Fibroblast of lung (primary cell): ENCODE data around the gene SEC14L6. TPM values are rescaled to one million over a fixed set of nuclear protein-coding genes. Genes with fewer than 3 reads are reported as not detected.
"Not testable (repeated sequence)": the region's sequence is repeated elsewhere in the genome, so short reads cannot be mapped to it uniquely, and the experiment has no call there.

Experiments
- DNase-seq, 2 donors: peaks; one replicate each; pipeline versions ENCODE4 v3.0.0 to v3.0.0-alpha.2; 2010; ENCODE audit warnings: low read depth in 2 of 2
- H2AFZ ChIP-seq: 2 replicates; pipeline ENCODE4 v1.5.1; 2012; ENCODE audit warnings: low read length, control low read depth, inconsistent platforms
- H3K27ac ChIP-seq: 2 replicates; pipeline ENCODE4 v1.5.1; 2011; ENCODE audit warnings: low read length, control low read depth; ENCODE audit not compliant: insufficient read depth
- H3K27me3 ChIP-seq: 2 replicates; pipeline ENCODE4 v1.5.1; 2011; ENCODE audit warnings: mild to moderate bottlenecking, low read length; ENCODE audit not compliant: control insufficient read depth, insufficient read depth
- H3K36me3 ChIP-seq: 2 replicates; pipeline ENCODE4 v1.5.1; 2011; ENCODE audit warnings: low read length; ENCODE audit not compliant: control insufficient read depth, insufficient read depth
- H3K4me1 ChIP-seq: 2 replicates; pipeline ENCODE4 v1.5.1; 2011; ENCODE audit warnings: low read length; ENCODE audit not compliant: control insufficient read depth, insufficient read depth; ENCODE audit errors: extremely low read depth
- H3K4me2 ChIP-seq: 2 replicates; pipeline ENCODE4 v1.5.1; 2011; ENCODE audit warnings: low read length, control low read depth; ENCODE audit not compliant: insufficient read depth; ENCODE audit errors: extremely low read depth
- H3K4me3 ChIP-seq, 4 experiments: fragments of 200-600 bp in 1 of 4; sonication (generic) in 1 of 4; replicated peaks in 1 of 4; 2 replicates each; pipeline ENCODE4 v1.5.1; 2011 to 2016; ENCODE audit warnings: low read length in 4 of 4, low read depth in 3 of 4, mild to moderate bottlenecking in 3 of 4, control low read depth in 2 of 4, inconsistent platforms in 1 of 4, mixed read lengths in 1 of 4; ENCODE audit not compliant: insufficient read depth in 1 of 4; ENCODE audit errors: control extremely low read depth in 1 of 4
- H3K79me2 ChIP-seq: 2 replicates; pipeline ENCODE4 v1.5.1; 2012; ENCODE audit warnings: mild to moderate bottlenecking, low read length, inconsistent platforms; ENCODE audit not compliant: control insufficient read depth, insufficient read depth
- H3K9ac ChIP-seq: 2 replicates; pipeline ENCODE4 v1.5.1; 2011; ENCODE audit warnings: mild to moderate bottlenecking, low read length, control low read depth; ENCODE audit not compliant: insufficient read depth
- H3K9me3 ChIP-seq: 2 replicates; pipeline ENCODE4 v1.5.1; 2012; ENCODE audit warnings: low read depth, low read length; ENCODE audit not compliant: control insufficient read depth, insufficient read depth
- H4K20me1 ChIP-seq: 2 replicates; pipeline ENCODE4 v1.5.1; 2011; ENCODE audit warnings: low read length; ENCODE audit not compliant: control insufficient read depth, insufficient read depth; ENCODE audit errors: extremely low read depth
- EZH2 ChIP-seq: IDR thresholded peaks from 2 replicates; pipeline ENCODE4 v1.5.1; 2012; ENCODE audit warnings: low read length, control low read depth, mild to moderate bottlenecking; ENCODE audit errors: missing control alignments
- polyA plus RNA-seq, 2 donors: library from polyadenylated mRNA; depleted of rRNA in 1 of 2; stranded (reverse) in 1 of 2; unstranded in 1 of 2; fragments of >200 nt; gene quantifications; 2 replicates each; pipeline ENCODE4 v1.2.1, GENCODE V29; 2011 to 2012; ENCODE audit warnings: missing spikeins in 1 of 2
- total RNA-seq: library from RNA; depleted of rRNA; stranded (reverse); fragments of >200 nt; gene quantifications from 2 replicates; pipeline ENCODE4 v1.2.1, GENCODE V29; 2014
- TF ChIP-seq, protein P1 (sequence below), 2 donors: IDR thresholded peaks in 1 of 2; conservative IDR thresholded peaks in 1 of 2; 1 replicate in 1 of 2; 2 replicates in 1 of 2; pipeline ENCODE4 v1.5.1; 2011 to 2012; ENCODE audit warnings: low read length in 2 of 2, control low read depth in 1 of 2, inconsistent platforms in 1 of 2, low read depth in 1 of 2, mild to moderate bottlenecking in 1 of 2

Gene SEC14L6
- total and polyA plus RNA-seq, 2 donors (not counting 1 experiment from before 2014, with no cell fraction given) = 0.12 to 0.66 TPM

DNA sequence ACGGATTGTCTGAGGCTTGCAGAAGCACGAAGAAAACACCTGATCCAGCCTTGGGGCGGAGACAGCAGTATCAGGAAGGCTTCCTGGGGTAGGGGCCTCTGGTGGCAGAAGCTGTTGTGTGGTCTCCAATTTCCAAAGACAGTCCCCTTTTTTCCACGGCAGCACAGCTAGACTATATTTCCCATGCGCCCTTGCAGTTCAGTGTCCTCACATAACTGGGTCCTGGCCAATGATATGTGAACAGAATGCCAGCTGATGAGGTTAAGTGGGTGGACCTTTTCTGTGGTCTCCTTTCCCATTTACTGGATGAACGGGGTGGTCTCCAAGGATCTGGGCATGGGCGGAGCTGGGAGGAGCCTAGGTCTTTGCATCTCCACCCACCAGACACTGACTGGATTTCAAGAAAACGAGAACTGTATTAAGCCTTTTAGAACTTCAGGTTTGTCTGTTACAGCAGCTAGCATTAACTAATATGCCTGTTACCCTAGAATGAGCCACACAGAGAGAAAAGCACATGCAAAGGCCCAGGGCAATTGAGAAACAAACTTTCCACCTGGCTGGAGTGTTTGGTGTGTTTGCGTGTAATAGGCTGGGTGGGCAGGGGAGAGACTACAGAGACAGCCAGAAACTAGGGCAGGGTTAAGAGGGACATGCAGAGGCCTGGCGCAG is 21.7 kb upstream of the SEC14L6 start:
- Histone ChIP-seq H3K27ac (no peak overlapping the region), H3K27me3 (peaks cover 9% of the 10 kb centered on the region), H3K79me2 (no peaks in the 10 kb centered on the region), H3K4me1 (no peaks in the 10 kb centered on the region), H3K9me3 (no peaks in the 10 kb centered on the region), H3K4me3 (no peak overlapping the region), H3K4me2 (no peak overlapping the region), H3K36me3 (no peaks in the 10 kb centered on the region), H3K9ac (no peak overlapping the region), H4K20me1 (no peaks in the 10 kb centered on the region), H2AFZ (no peak overlapping the region)
- TF ChIP-seq, protein P1, sequence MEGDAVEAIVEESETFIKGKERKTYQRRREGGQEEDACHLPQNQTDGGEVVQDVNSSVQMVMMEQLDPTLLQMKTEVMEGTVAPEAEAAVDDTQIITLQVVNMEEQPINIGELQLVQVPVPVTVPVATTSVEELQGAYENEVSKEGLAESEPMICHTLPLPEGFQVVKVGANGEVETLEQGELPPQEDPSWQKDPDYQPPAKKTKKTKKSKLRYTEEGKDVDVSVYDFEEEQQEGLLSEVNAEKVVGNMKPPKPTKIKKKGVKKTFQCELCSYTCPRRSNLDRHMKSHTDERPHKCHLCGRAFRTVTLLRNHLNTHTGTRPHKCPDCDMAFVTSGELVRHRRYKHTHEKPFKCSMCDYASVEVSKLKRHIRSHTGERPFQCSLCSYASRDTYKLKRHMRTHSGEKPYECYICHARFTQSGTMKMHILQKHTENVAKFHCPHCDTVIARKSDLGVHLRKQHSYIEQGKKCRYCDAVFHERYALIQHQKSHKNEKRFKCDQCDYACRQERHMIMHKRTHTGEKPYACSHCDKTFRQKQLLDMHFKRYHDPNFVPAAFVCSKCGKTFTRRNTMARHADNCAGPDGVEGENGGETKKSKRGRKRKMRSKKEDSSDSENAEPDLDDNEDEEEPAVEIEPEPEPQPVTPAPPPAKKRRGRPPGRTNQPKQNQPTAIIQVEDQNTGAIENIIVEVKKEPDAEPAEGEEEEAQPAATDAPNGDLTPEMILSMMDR (conservative IDR thresholded peaks at IDR 0.05 in 1 of 2, IDR thresholded peaks at IDR 0.05 in 1 of 2; ENCODE audit: low read depth in 1 of 2, low read length in 2 of 2) = no peak
- no peak for TF ChIP-seq EZH2
- no peak for DNase-seq

DNA sequence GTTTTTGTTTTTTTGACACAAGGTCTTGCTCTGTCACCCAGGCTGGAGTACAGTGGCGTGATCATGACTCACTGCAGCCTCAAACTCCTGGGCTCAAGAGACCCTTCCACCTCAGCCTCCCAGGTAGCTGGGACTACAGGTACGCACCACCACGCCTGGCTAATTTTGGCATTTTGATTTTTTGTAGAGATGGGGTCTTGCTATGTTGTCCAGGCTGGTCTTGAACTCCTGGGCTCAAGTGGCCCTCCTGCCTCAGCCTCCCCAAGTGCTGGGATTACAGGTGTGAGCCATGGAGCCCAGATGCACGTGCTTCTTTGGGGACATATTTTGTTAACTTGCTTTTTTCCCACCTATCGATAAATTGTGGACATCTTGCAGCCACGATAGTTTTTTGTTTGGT is 20.7 kb upstream of the SEC14L6 start:
- not testable (repeated sequence) for H3K27ac ChIP-seq, H3K4me3 ChIP-seq, H3K9ac ChIP-seq, H3K27me3 ChIP-seq, H4K20me1 ChIP-seq, H2AFZ ChIP-seq, H3K9me3 ChIP-seq, H3K79me2 ChIP-seq, H3K4me1 ChIP-seq, DNase-seq, H3K4me2 ChIP-seq, H3K36me3 ChIP-seq

DNA sequence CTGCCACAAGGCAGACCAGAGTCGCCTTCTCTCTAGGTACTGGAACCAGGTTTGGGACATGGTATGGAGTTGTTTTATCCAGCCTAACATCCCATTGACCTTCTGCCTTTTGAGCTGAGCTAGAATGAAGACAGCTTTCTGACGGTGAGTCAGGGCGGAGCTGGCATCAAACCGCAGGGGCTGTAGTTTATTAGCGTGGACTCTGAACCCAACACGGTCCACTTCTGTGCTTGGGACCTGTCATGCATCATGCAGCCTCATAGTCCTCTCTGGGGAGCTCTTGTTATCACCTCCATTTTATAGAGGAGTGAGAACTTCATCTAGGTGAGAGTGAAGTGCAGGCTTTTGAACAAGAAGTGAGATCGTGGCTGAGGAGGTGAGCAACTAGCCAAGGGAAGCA is 19.6 kb upstream of the SEC14L6 start:
- Histone ChIP-seq H3K27ac (no peak overlapping the region), H3K4me2 (no peak overlapping the region), H3K27me3 (peaks cover 7% of the 10 kb centered on the region), H4K20me1 (no peaks in the 10 kb centered on the region), H3K4me3 (no peak overlapping the region), H3K9me3 (no peaks in the 10 kb centered on the region), H3K9ac (no peak overlapping the region), H3K79me2 (no peaks in the 10 kb centered on the region), H3K4me1 (no peaks in the 10 kb centered on the region), H3K36me3 (no peaks in the 10 kb centered on the region), H2AFZ (no peak overlapping the region)
- TF ChIP-seq, protein P1 (conservative IDR thresholded peaks at IDR 0.05 in 1 of 2, IDR thresholded peaks at IDR 0.05 in 1 of 2; ENCODE audit: low read depth in 1 of 2, low read length in 2 of 2) = no peak
- no peak for TF ChIP-seq EZH2
- no peak for DNase-seq
